OCI-LY3 (cell line): ENCODE measurements around the gene NR1D1.

Experiments used
- H2AFZ ChIP-seq: fragments of 200-600, 300-600 bp; shearing (Covaris generic); 2 replicates; pipeline ENCODE4 v1.6.0; 2014; ENCODE audit warnings: antibody characterized with exemption, low read depth, low read length
- H3K27ac ChIP-seq: fragments of 200-600, 300-600 bp; sonication (generic); 2 replicates; pipeline ENCODE4 v1.5.1; 2014; ENCODE audit warnings: mild to moderate bottlenecking, low read length, moderate library complexity, mixed read lengths
- H3K27me3 ChIP-seq: fragments of 200-600, 300-600 bp; sonication (generic); 2 replicates; pipeline ENCODE4 v1.6.1; 2014; ENCODE audit warnings: low read depth, low read length, mixed read lengths
- H3K36me3 ChIP-seq: fragments of 200-600, 300-600 bp; sonication (generic); replicated peaks from 2 replicates; pipeline ENCODE3; 2014; ENCODE audit warnings: low read depth, low read length, mixed read lengths
- H3K4me1 ChIP-seq: fragments of 300-600, 200-600 bp; sonication (generic); 2 replicates; pipeline ENCODE4 v1.6.1; 2014; ENCODE audit warnings: low read length, mixed read lengths
- H3K4me2 ChIP-seq: fragments of 200-600, 300-600 bp; sonication (generic); 2 replicates; pipeline ENCODE4 v1.6.1; 2014; ENCODE audit warnings: low read length, mixed read lengths
- H3K4me3 ChIP-seq: fragments of 300-600, 200-600 bp; sonication (generic); 2 replicates; pipeline ENCODE4 v1.5.1; 2014; ENCODE audit warnings: antibody characterized with exemption, mild to moderate bottlenecking, low read length, moderate library complexity
- H3K79me2 ChIP-seq: fragments of 300-600, 200-600 bp; shearing (Covaris generic); 2 replicates; pipeline ENCODE4 v1.6.1; 2014; ENCODE audit warnings: mild to moderate bottlenecking, low read length, mixed read lengths
- H3K9ac ChIP-seq: fragments of 300-600, 200-600 bp; shearing (Covaris generic); 2 replicates; pipeline ENCODE4 v1.6.0; 2014; ENCODE audit warnings: mild to moderate bottlenecking, low read length, moderate library complexity
- H3K9me3 ChIP-seq: fragments of 200-600, 300-600 bp; shearing (Covaris generic); 2 replicates; pipeline ENCODE4 v1.6.1; 2014; ENCODE audit warnings: low read length, mixed read lengths; ENCODE audit not compliant: insufficient read depth
- H4K20me1 ChIP-seq: fragments of 200-600, 300-600 bp; sonication (generic); 2 replicates; pipeline ENCODE4 v1.6.1; 2016; ENCODE audit warnings: low read length, mixed read lengths; ENCODE audit not compliant: insufficient read depth
- CTCF ChIP-seq: fragments of 200-600, 300-600 bp; sonication (generic); IDR thresholded peaks from 2 replicates; pipeline ENCODE4 v1.5.1; 2014; ENCODE audit warnings: antibody characterized with exemption, low read length, low read depth
- EZH2phosphoT487 ChIP-seq: fragments of 200-600 bp; shearing (Covaris generic); IDR thresholded peaks from 2 replicates; pipeline ENCODE4 v1.6.1; 2018; ENCODE audit warnings: antibody characterized with exemption, mixed run types, low read depth

NR1D1 gene

GRCh38 chr17:40107522-40108174 lies 7.3 kb upstream of the NR1D1 start:
- TF ChIP-seq EZH2phosphoT487 (no peak), CTCF (no peak)
- H4K20me1 ChIP-seq = no peaks in the 10 kb centered on the region
- peak overlapping the region; percentile 78 for H3K4me2 ChIP-seq
- peak overlapping the region; percentile 52 for H3K4me3 ChIP-seq
- H3K4me1 ChIP-seq = peaks cover 86% of the 10 kb centered on the region
- H2AFZ ChIP-seq = peak overlapping the region; percentile 17; the same call in 1 of the 2 replicates
- H3K27ac ChIP-seq = 0 out of 2 replicates have a peak overlapping the region, but pooled peaks have one; percentile 1
- H3K9me3 ChIP-seq = no peaks in the 10 kb centered on the region
- H3K36me3 ChIP-seq = no peaks in the 10 kb centered on the region
- no peaks in the 10 kb centered on the region for H3K79me2 ChIP-seq
- H3K9ac ChIP-seq = peak overlapping the region; percentile 12; the same call in 1 of the 2 replicates
- peaks cover 10% of the 10 kb centered on the region for H3K27me3 ChIP-seq

- H3K9me3 ChIP-seq = no peaks in the 10 kb centered on the region
- no peaks in the 10 kb centered on the region for H3K36me3 ChIP-seq
- H3K4me3 ChIP-seq = peak overlapping the region; percentile 52
- no peak overlapping the region for H3K9ac ChIP-seq
- H3K79me2 ChIP-seq = no peaks in the 10 kb centered on the region
- peak overlapping the region; percentile 78 for H3K4me2 ChIP-seq
- no peaks in the 10 kb centered on the region for H4K20me1 ChIP-seq
- no peak overlapping the region for H3K27ac ChIP-seq
- H3K27me3 ChIP-seq = peaks cover 10% of the 10 kb centered on the region
- TF ChIP-seq CTCF = no peak
- TF ChIP-seq EZH2phosphoT487 = no peak
- H2AFZ ChIP-seq = no peak overlapping the region
- H3K4me1 ChIP-seq = peaks cover 79% of the 10 kb centered on the region
Observed at GRCh38 chr17:40106760-40107521, 6.6 kb upstream of the NR1D1 start.

GRCh38 chr17:40105861-40106759 lies 5.7 kb upstream of the NR1D1 start:
- no peaks in the 10 kb centered on the region for H3K9me3 ChIP-seq
- H3K4me3 ChIP-seq = no peak overlapping the region
- no peaks in the 10 kb centered on the region for H4K20me1 ChIP-seq
- H3K79me2 ChIP-seq = no peaks in the 10 kb centered on the region
- peaks cover 76% of the 10 kb centered on the region for H3K4me1 ChIP-seq
- H3K36me3 ChIP-seq = no peaks in the 10 kb centered on the region
- no peak overlapping the region for H3K9ac ChIP-seq
- TF ChIP-seq EZH2phosphoT487 = no peak
- TF ChIP-seq CTCF = no peak
- peak overlapping the region; percentile 78; the same call in 1 of the 2 replicates for H3K4me2 ChIP-seq
- H3K27me3 ChIP-seq = peaks cover 10% of the 10 kb centered on the region
- H3K27ac ChIP-seq = no peak overlapping the region
- H2AFZ ChIP-seq = no peak overlapping the region
